C4-2B (cell line): ENCODE data around the gene PDGFA.

Source experiments
- H3K27ac ChIP-seq: fragments of 450-650 bp; 2 replicates; pipeline ENCODE4 v1.5.1; 2017
- ZFX ChIP-seq: fragments of 450-650 bp; IDR thresholded peaks from 2 replicates; pipeline ENCODE4 v1.6.1; 2017
- TF ChIP-seq, protein P1 (sequence below): fragments of 450-650 bp; conservative IDR thresholded peaks from 2 replicates; pipeline ENCODE4 v1.5.1; 2017; ENCODE audit warnings: mild to moderate bottlenecking

Gene PDGFA

DNA sequence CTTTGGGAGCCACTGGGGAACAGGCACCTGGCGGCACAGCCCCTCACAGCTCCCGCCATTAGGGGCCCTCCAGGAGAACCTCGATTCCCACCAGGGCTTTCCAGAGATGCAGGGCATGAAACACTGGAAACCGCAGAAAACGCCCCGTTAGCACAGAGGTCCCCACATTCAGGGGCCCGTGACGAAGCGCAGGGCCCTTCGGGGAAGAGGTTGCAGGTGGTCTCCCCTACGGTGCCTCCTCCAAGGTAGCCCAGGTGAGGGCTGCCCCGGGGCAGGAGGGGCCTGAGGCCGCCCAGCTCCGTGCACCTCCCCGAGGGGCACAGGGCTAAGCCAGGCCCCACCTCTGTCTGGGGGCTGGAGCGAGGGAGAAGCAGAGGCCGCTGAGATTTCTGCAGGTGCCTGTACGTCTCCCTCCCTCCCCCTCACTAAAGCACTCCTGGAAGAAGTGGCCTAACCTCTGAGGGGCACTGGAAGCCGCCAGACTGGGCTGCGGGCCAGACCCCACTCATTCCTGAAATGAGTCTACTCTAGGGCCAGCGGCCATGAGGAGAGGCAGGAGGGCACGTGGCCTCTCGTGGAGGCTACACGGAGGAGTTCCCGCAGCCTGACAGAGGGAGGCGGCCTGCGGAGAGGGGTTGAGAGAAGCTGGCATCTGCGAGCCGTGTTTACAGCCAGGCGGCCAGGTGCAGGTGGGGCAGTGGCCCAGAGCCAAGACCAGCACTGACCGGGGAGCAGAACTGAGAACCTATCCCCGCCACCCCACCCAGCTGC lies 6.9 kb downstream of the PDGFA start:
- H3K27ac ChIP-seq, result no peak overlapping the region
- TF ChIP-seq ZFX, result no peak
- TF ChIP-seq, protein P1, sequence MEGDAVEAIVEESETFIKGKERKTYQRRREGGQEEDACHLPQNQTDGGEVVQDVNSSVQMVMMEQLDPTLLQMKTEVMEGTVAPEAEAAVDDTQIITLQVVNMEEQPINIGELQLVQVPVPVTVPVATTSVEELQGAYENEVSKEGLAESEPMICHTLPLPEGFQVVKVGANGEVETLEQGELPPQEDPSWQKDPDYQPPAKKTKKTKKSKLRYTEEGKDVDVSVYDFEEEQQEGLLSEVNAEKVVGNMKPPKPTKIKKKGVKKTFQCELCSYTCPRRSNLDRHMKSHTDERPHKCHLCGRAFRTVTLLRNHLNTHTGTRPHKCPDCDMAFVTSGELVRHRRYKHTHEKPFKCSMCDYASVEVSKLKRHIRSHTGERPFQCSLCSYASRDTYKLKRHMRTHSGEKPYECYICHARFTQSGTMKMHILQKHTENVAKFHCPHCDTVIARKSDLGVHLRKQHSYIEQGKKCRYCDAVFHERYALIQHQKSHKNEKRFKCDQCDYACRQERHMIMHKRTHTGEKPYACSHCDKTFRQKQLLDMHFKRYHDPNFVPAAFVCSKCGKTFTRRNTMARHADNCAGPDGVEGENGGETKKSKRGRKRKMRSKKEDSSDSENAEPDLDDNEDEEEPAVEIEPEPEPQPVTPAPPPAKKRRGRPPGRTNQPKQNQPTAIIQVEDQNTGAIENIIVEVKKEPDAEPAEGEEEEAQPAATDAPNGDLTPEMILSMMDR, result no peak

DNA sequence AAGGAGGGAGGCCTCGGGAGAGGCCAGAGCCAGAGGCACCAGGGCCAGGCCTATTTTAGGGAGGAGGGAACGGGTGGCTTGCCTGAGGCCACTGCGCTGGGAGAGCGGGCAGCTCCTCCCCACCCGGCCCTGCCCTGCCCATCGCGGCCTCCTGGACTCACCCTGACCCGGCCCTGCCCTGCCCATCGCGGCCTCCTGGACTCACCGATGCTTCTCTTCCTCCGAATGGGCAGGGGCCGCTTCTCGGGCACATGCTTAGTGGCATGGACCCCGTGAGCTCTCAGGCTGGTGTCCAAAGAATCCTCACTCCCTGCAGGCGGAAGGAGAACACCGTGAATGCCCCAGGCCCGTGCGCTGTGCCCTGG lies 7.5 kb downstream of the PDGFA start:
- TF ChIP-seq, protein P1, result no peak
- TF ChIP-seq ZFX, result no peak
- H3K27ac ChIP-seq, result no peak overlapping the region

DNA sequence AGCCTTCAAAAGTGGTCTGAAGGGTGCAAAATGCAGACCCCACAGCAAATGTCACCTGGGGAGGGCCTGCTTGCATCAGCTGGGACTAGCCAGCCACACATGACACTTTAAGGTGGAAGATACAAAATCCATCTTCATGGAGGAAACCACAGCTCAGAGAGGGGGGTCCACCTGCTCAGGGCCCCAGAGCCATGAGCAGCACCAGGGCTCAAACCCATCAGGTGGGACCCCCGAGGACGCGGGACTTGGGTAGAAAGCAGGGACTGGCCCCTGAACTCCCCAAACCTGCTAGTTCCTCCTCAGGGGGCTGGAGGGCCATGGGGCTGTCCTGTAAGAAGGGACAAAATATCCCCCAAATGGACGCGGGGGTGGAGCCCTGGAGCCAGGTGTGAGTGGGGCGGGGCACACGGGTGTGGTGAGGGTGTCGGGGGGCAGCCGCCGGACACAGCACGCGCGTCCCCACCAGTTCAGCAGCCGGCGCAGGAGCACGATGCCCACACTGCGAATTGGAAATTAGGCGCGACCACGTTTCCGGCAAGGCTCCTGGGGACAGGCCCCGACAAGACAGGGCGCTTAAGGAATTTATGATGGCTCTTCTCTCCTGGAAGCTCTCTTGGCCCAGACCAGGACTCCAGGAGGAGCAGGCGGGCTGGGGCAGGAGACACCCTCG lies 8.0 kb downstream of the PDGFA start:
- no peak overlapping the region for H3K27ac ChIP-seq
- TF ChIP-seq, protein P1, result no peak
- no peak for TF ChIP-seq ZFX

DNA sequence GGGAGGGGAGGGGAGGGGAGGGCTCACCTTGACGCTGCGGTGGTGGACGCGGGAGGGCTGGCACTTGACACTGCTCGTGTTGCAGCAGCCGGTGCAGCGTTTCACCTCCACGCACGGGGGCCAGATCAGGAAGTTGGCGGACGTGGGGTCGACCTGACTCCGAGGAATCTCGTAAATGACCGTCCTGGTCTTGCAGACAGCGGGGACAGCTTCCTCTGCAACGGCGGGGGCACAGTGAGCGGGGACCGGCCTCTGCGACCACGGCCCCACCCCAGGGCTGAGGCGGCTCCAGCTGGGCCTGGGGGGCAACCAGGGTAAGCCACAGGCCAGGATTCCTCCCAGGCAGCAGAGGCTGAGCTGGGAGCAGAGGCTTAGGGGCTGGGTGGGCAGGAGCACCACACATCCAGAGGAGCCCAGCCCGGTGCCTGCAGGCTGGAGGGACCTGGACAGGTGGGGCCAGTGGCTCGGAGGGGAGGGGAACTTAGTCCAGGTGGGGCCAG lies 8.8 kb downstream of the PDGFA start:
- TF ChIP-seq ZFX, result no peak
- no peak overlapping the region for H3K27ac ChIP-seq

DNA sequence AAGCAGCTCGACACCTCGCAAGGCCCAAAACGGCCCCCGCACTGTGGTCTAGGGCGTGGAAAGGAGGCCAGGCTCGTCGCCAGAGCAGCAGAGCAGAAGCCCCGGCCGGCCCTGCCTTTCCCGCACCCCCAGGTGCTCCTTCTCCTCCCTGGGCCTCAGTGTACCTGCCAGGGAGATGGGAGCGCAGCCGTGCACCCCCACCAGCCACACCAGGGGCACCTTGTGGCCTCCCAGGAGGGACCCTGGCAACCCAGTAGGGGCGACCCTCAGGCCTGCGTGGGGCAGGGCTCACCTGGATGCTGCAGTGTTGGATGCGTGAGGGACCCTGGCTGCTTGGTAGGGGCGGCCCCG lies 9.5 kb downstream of the PDGFA start:
- TF ChIP-seq ZFX, result no peak
- TF ChIP-seq, protein P1, result no peak
- no peak overlapping the region for H3K27ac ChIP-seq

DNA sequence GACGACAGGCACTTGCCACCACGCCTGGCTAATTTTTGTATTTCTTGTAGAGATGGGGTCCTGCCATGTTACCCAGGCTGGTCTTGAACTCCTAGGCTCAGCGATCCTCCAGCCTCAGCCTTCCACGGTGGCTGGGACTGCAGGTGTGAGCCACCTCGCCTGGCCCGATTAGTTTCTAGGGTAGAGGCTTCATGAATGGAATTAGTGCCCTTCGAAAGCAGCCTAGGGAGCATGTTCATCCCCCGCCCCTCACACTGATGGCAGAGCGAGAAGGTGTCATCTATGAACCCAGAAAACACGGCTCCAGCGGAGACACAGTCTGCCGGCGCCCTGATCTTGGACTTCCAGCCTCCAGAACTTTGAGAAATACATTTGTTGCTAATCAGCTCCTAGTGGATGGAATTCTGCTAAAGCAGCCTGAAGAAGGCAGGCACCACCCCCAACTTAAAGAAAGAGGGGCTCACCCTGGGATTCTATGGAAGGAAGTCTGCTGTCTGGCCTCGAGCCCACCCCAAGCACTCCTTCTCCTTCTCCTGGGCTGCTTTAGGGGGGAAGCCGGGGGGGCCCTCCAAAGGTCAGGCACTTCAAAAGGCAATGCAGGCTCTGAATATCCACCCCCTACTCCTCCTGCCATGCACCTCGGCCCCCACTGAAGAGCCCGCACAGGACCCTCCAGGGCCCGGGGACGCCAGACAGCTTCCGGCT lies 10.1 kb downstream of the PDGFA start:
- TF ChIP-seq, protein P1, result no peak
- TF ChIP-seq ZFX, result no peak
- H3K27ac ChIP-seq, result no peak overlapping the region

DNA sequence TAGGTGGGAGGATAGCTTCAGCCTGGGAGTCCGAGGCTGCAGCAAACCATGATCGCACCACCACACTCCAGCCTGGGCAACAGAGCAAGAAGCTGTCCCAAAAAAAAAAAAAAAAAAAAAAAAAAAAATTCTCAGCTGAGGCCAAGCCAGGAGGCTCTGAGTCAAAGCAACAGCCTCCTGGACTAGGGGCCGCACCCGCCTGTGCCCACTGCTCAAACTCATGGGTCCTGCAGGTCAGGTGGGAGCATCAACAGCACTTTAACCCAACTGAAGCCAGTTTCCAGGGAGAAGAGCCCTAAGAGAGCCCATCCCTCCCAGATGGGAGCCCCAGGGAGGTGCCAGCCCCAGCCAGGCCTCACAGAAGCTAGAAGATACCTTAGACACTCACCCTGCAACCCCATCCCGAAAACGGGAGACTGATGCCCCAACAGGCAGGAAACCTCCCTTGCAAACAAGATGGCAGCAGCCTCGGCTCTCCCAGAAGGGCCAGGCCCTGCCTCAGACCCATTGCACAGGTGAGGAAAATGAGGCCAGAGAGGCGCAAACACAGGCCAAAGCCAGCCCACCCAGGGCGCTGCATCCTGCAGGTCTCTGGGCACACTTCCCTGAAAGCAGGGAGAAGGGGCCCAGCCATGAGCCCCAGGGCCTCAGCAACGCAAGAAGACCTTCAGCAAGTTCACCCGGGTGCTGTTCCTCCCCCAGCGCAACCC lies 11.0 kb downstream of the PDGFA start:
- no peak overlapping the region for H3K27ac ChIP-seq
- TF ChIP-seq, protein P1, result no peak
- TF ChIP-seq ZFX, result no peak
